IMR-90 (cell line): ENCODE data around the gene ABCA4. TPM values are rescaled to one million over a fixed set of nuclear protein-coding genes. Genes with fewer than 3 reads are reported as not detected.

Source experiments
- ATAC-seq: fragments of 200-7000 bp; cut with Tn5 transposase; 2 replicates; pipeline ENCODE4 v1.9.1; 2020; ENCODE audit warnings: low read depth, mild to moderate bottlenecking, moderate library complexity
- BruUV-seq: library from RNA; stranded (reverse); fragments of 400-500 nt; replicated peaks from 2 replicates; lab custom pipeline; 2021; lab: Mats Ljungman, UMichigan
- CTCF ChIA-PET: fragments of 300-600 bp; formaldehyde crosslinking; extraction: SDS; loops from one replicate; lab custom pipeline; 2021; ENCODE audit warnings: antibody characterized with exemption; lab: Yijun Ruan, JAX
- POLR2A ChIA-PET: fragments of 300-600 bp; sonication (Branson Sonifier 250); formaldehyde crosslinking; loops from one replicate; lab custom pipeline; 2022; ENCODE audit warnings: antibody characterized with exemption; ENCODE audit not compliant: unreplicated experiment; lab: Charles Lee
- DNase-seq: peaks from one replicate; pipeline ENCODE4 v3.0.0; 2013
- H2AFZ ChIP-seq: replicated peaks from 2 replicates; pipeline ENCODE3; 2013; ENCODE audit warnings: low read length, mild to moderate bottlenecking; ENCODE audit not compliant: poor library complexity
- H2AK5ac ChIP-seq: 2 replicates; pipeline ENCODE4 v1.6.1; 2013; ENCODE audit warnings: low read depth, low read length, inconsistent platforms
- H2AK9ac ChIP-seq: replicated peaks from 2 replicates; pipeline ENCODE3; 2013; ENCODE audit warnings: mild to moderate bottlenecking, low read depth, low read length, moderate library complexity; ENCODE audit not compliant: poor library complexity
- H2BK120ac ChIP-seq: 2 replicates; pipeline ENCODE4 v1.6.1; 2013; ENCODE audit warnings: low read depth, low read length, inconsistent platforms
- H2BK15ac ChIP-seq: 3 replicates; pipeline ENCODE4 v1.6.1; 2013; ENCODE audit warnings: low read depth, low read length, inconsistent platforms
- H2BK20ac ChIP-seq: 2 replicates; pipeline ENCODE4 v1.6.1; 2013; ENCODE audit warnings: low read depth, mild to moderate bottlenecking, inconsistent platforms, low read length, moderate library complexity
- H2BK5ac ChIP-seq: 2 replicates; pipeline ENCODE4 v1.6.1; 2013; ENCODE audit warnings: mild to moderate bottlenecking, low read depth, low read length, inconsistent platforms; ENCODE audit not compliant: poor library complexity, severe bottlenecking
- H3K14ac ChIP-seq: replicated peaks from 2 replicates; pipeline ENCODE4 v1.6.1; 2013; ENCODE audit warnings: low read depth, low read length, inconsistent platforms
- H3K18ac ChIP-seq: 2 replicates; pipeline ENCODE4 v1.6.1; 2013; ENCODE audit warnings: low read depth, low read length, control low read depth
- H3K23ac ChIP-seq: 2 replicates; pipeline ENCODE4 v1.6.1; 2013; ENCODE audit warnings: low read depth, low read length, inconsistent platforms
- H3K27ac ChIP-seq: 2 replicates; pipeline ENCODE4 v1.5.1; 2013; ENCODE audit warnings: mild to moderate bottlenecking, control low read depth, low read length; ENCODE audit not compliant: insufficient read depth
- H3K27me3 ChIP-seq: 2 replicates; pipeline ENCODE4 v1.6.1; 2013; ENCODE audit warnings: low read length; ENCODE audit not compliant: control insufficient read depth, insufficient read depth
- H3K36me3 ChIP-seq: 2 replicates; pipeline ENCODE4 v1.6.1; 2013; ENCODE audit warnings: low read length, mixed read lengths; ENCODE audit not compliant: control insufficient read depth, insufficient read depth
- H3K4ac ChIP-seq: 2 replicates; pipeline ENCODE4 v1.6.1; 2013; ENCODE audit warnings: low read depth, low read length, inconsistent platforms
- H3K4me1 ChIP-seq: 2 replicates; pipeline ENCODE4 v1.6.1; 2013; ENCODE audit warnings: low read length, mixed read lengths; ENCODE audit not compliant: control insufficient read depth, insufficient read depth
- H3K4me2 ChIP-seq: 2 replicates; pipeline ENCODE4 v1.6.1; 2013; ENCODE audit warnings: low read depth, mild to moderate bottlenecking, control low read depth, low read length, moderate library complexity
- H3K4me3 ChIP-seq: 2 replicates; pipeline ENCODE4 v1.5.1; 2013; ENCODE audit warnings: low read depth, mild to moderate bottlenecking, control low read depth, low read length, moderate library complexity; ENCODE audit not compliant: insufficient read depth
- H3K56ac ChIP-seq: 2 replicates; pipeline ENCODE4 v1.6.1; 2013; ENCODE audit warnings: low read length, inconsistent platforms; ENCODE audit not compliant: insufficient read depth; ENCODE audit errors: extremely low read depth
- H3K79me1 ChIP-seq, 2 experiments: 2 replicates each; pipeline ENCODE4 v1.6.1; 2013; ENCODE audit warnings: low read length in 2 of 2, inconsistent platforms in 1 of 2, low read depth in 1 of 2
- H3K9ac ChIP-seq: 2 replicates; pipeline ENCODE4 v1.6.1; 2013; ENCODE audit warnings: low read depth, low read length, control low read depth
- H3K9me1 ChIP-seq: 2 replicates; pipeline ENCODE4 v1.6.1; 2013; ENCODE audit warnings: low read length, inconsistent platforms; ENCODE audit not compliant: insufficient read depth
- H3K9me3 ChIP-seq: 2 replicates; pipeline ENCODE4 v1.6.1; 2013; ENCODE audit warnings: low read length; ENCODE audit not compliant: control insufficient read depth, insufficient read depth
- H4K20me1 ChIP-seq: 2 replicates; pipeline ENCODE4 v1.6.1; 2013; ENCODE audit warnings: low read length, inconsistent platforms; ENCODE audit not compliant: insufficient read depth
- H4K5ac ChIP-seq: 2 replicates; pipeline ENCODE4 v1.6.1; 2013; ENCODE audit warnings: mild to moderate bottlenecking, low read depth, low read length, control low read depth
- H4K8ac ChIP-seq, 2 experiments: 2 replicates each; pipeline ENCODE4 v1.6.1; 2013; ENCODE audit warnings: low read depth in 2 of 2, low read length in 2 of 2, control low read depth in 1 of 2, inconsistent platforms in 1 of 2
- H4K91ac ChIP-seq: 2 replicates; pipeline ENCODE4 v1.6.1; 2013; ENCODE audit warnings: low read depth, low read length, inconsistent platforms; ENCODE audit not compliant: insufficient read depth
- BHLHE40 ChIP-seq: fragments of 150-350 bp; IDR thresholded peaks from 2 replicates; pipeline ENCODE4 v1.6.1; 2016; ENCODE audit warnings: mild to moderate bottlenecking, low read depth, low read length
- MAZ ChIP-seq: IDR thresholded peaks from 2 replicates; pipeline ENCODE4 v1.6.1; 2012; ENCODE audit warnings: low read depth, mild to moderate bottlenecking, low read length, improper control_type of control experiment, moderate library complexity, borderline replicate concordance
- WGBS, 2 experiments: methylation state at CpG; one replicate each; pipeline versions ENCODE4 v1.1.5 to v1.1.7; 2013; ENCODE audit warnings: missing lambda C conversion rate in 2 of 2; ENCODE audit not compliant: insufficient read length in 1 of 2; ENCODE audit errors: extremely low coverage in 2 of 2; 5-methylcytosine and 5-hydroxymethylcytosine counted together
- dilution Hi-C: fragments of 300-500 bp; cut with HindIII; formaldehyde crosslinking; loops from one replicate; pipeline ENCODE4 v1.14.3; 2018; ENCODE audit warnings: low sequenced_read_pairs; ENCODE audit not compliant: unreplicated experiment
- in situ Hi-C: fragments of 300-500 bp; cut with MboI; formaldehyde crosslinking; loops from 3 replicates; pipeline ENCODE4 v1.14.3; 2019; ENCODE audit warnings: low sequenced_read_pairs, inconsistent platforms, mixed read lengths
- intact Hi-C: fragments of 100-400 bp; cut with micrococcal nuclease; formaldehyde crosslinking; loops from 2 replicates; pipeline ENCODE4 v1.10.0; 2022
- polyA plus RNA-seq, 3 experiments: library from polyadenylated mRNA; depleted of rRNA; stranded (reverse); fragments of >200 nt; gene quantifications; 2 replicates each; pipeline ENCODE4 v1.2.3, GENCODE V29; 2012; ENCODE audit warnings: low replicate concordance in 1 of 3
- total RNA-seq: library from RNA; depleted of rRNA; stranded (reverse); fragments of >200 nt; gene quantifications from 2 replicates; pipeline ENCODE4 v1.2.3, GENCODE V29; 2012

ABCA4 gene
- total and polyA plus RNA-seq, 2 of the 4 experiments (the other 2 are of a cell fraction): under 0.01 to 0.36 TPM

DNA sequence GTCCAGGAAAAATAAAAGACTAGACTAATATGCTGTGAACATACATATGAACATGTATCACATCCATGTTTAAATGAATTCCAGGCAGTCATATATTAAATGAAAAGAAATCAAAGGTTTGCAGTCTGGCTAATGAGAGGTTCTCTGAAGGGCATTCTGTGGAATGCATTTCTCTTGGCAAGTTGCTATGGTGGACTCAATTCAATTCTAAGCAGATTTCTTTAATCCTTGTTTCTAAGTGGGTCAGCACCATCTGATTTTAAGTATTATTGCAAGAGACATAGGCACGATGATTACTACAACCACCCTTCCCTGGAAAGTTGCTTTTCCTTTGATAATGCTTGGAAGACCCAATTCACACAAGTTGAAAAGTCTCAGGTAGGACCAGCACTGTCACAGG lies 23.9 kb upstream of the ABCA4 start:
- no peaks in the 10 kb centered on the region for H3K9me3 ChIP-seq
- no TSS peak for BruUV-seq
- ATAC-seq (no peak), DNase-seq (no peak)
- peaks cover 4% of the 10 kb centered on the region; the same call in 1 of the 2 replicates for H3K4me1 ChIP-seq
- no peaks in the 10 kb centered on the region for H3K79me1 ChIP-seq
- no peak overlapping the region for H2AFZ ChIP-seq
- WGBS, 2 experiments: no CpG with 5 or more reads among the region's 1 CpG
- no peak overlapping the region for H3K4me2 ChIP-seq
- no peak overlapping the region for H4K5ac ChIP-seq
- ChIA-PET POLR2A (no interaction called here), CTCF (no interaction called here)
- no peak overlapping the region for H3K56ac ChIP-seq
- no peak overlapping the region for H2AK5ac ChIP-seq
- intact Hi-C loops: loop anchor here (5.0 kb wide), 1 partner anchor 38 kb away; no protein-coding TSS in a partner anchor
- dilution Hi-C loops: no loop called here
- no peak overlapping the region for H3K14ac ChIP-seq
- in situ Hi-C loops: no loop called here
- no peak overlapping the region for H3K27ac ChIP-seq
- H2BK5ac ChIP-seq: no peak overlapping the region
- no peak overlapping the region for H2BK15ac ChIP-seq
- no peak overlapping the region for H4K91ac ChIP-seq
- no peaks in the 10 kb centered on the region for H4K20me1 ChIP-seq
- H3K23ac ChIP-seq: no peak overlapping the region
- no peak overlapping the region for H2AK9ac ChIP-seq
- H3K4ac ChIP-seq: no peak overlapping the region
- H3K9me1 ChIP-seq: no peaks in the 10 kb centered on the region
- H2BK20ac ChIP-seq: no peak overlapping the region
- H3K36me3 ChIP-seq: no peaks in the 10 kb centered on the region
- H3K18ac ChIP-seq: no peak overlapping the region
- TF ChIP-seq BHLHE40: no peak
- no peak for TF ChIP-seq MAZ
- no peak overlapping the region for H4K8ac ChIP-seq
- H2BK120ac ChIP-seq: no peak overlapping the region
- no peak overlapping the region for H3K4me3 ChIP-seq
- H3K27me3 ChIP-seq: no peaks in the 10 kb centered on the region; the same call in 1 of the 2 replicates
- no peak overlapping the region for H3K9ac ChIP-seq
